Adrenal gland (tissue), 5 donors: ENCODE measurements around the gene ASB8.

Source experiments
- POLR2A ChIP-seq, 2 donors: fragments of 450-650 bp; IDR thresholded peaks; one replicate each; pipeline ENCODE4 v1.6.1; 2017; ENCODE audit warnings: antibody characterized with exemption in 2 of 2, mild to moderate bottlenecking in 2 of 2, moderate library complexity in 1 of 2
- TF ChIP-seq, protein P1 (sequence below), 6 experiments: fragments of 450-650 bp in 4 of 6; fragments of 200-600 bp in 2 of 6; sonication (generic) in 1 of 6; IDR thresholded peaks; 1 replicate in 5 of 6; 2 replicates in 1 of 6; pipeline versions ENCODE4 v1.5.1 to v1.8.0; 2016 to 2021; ENCODE audit warnings: antibody characterized with exemption in 6 of 6, mild to moderate bottlenecking in 2 of 6, moderate library complexity in 1 of 6
- donor health status: DM: no; HTN: no; CAD: no.

DNA sequence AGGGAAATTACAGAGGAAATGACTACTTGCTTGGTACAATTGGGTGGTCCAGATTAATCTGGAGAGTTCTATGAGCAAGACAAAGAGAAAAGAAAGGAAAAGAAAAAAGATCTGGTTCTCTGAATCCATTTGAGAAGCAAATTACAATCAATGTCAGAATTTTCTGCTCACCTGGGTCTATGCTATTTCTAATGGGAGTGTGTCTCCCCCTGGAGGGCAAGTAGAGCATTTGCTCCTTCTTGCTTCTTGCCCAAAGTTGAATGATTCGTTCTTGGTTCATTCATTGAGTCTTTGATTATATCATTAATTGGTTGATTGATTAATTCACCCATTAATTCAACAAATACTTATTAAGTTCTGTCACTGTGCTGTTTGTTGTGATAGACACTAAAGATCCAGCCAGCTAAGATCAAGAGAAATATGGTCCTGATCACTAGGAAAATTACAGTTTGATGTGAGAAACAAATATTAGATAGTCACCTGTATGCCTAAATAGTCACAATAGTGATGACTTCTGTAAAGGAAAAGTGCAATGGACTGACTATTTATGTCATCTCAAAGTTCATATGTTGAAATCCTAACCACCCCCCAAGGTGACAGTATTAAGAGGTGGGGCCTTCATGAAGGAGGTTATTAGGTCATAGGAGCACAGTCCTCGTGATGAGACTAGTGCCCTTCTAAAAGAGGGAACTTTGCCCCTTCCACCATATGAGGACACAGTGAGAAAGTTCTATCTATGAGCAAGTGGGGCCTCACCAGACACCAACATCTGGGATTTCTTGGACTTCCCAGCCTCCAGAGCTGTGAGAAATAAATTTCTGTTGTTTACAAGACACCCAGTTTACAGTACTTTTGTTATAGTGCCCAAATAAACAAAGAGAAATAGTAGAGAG, 8.0 kb upstream of the ASB8 start:
- TF ChIP-seq, protein P1, sequence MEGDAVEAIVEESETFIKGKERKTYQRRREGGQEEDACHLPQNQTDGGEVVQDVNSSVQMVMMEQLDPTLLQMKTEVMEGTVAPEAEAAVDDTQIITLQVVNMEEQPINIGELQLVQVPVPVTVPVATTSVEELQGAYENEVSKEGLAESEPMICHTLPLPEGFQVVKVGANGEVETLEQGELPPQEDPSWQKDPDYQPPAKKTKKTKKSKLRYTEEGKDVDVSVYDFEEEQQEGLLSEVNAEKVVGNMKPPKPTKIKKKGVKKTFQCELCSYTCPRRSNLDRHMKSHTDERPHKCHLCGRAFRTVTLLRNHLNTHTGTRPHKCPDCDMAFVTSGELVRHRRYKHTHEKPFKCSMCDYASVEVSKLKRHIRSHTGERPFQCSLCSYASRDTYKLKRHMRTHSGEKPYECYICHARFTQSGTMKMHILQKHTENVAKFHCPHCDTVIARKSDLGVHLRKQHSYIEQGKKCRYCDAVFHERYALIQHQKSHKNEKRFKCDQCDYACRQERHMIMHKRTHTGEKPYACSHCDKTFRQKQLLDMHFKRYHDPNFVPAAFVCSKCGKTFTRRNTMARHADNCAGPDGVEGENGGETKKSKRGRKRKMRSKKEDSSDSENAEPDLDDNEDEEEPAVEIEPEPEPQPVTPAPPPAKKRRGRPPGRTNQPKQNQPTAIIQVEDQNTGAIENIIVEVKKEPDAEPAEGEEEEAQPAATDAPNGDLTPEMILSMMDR (IDR thresholded peaks at IDR 0.05): peak; percentile 85 to 95 (median 90)
- no peak for TF ChIP-seq POLR2A (IDR thresholded peaks at IDR 0.05)
